H1 (cell line): Measurements from ENCODE around the gene GXYLT2. TPM values are rescaled to one million over a fixed set of nuclear protein-coding genes. Genes with fewer than 3 reads are reported as not detected.

Experiments
- CTCF ChIA-PET: fragments of 300-600 bp; sonication (Branson Sonifier 250); formaldehyde crosslinking; loops from one replicate; lab custom pipeline; 2021; ENCODE audit not compliant: partially characterized antibody; lab: Charles Lee
- POLR2A ChIA-PET: fragments of 300-600 bp; sonication (Branson Sonifier 250); formaldehyde crosslinking; loops from one replicate; lab custom pipeline; 2021; ENCODE audit warnings: inconsistent platforms; ENCODE audit not compliant: partially characterized antibody; lab: Charles Lee
- DNase-seq, 2 experiments: peaks; one replicate each; pipeline versions ENCODE4 v3.0.0 to v3.0.0-alpha.2; 2010 to 2022; ENCODE audit warnings: low spot score in 2 of 2, low read depth in 1 of 2, mixed read lengths in 1 of 2
- FAIRE-seq: peaks from 2 replicates; lab custom pipeline; 2011; peaks lifted over from hg19 to GRCh38; lab: Jason Lieb, UNC
- H2AFZ ChIP-seq: 2 replicates; pipeline ENCODE4 v1.8.1; 2012; ENCODE audit warnings: low read length, inconsistent platforms
- H2AK5ac ChIP-seq: 2 replicates; pipeline ENCODE4 v1.6.1; 2013; ENCODE audit warnings: low read depth, low read length
- H2BK120ac ChIP-seq: replicated peaks from 2 replicates; pipeline ENCODE3; 2013; ENCODE audit warnings: low read depth, low read length, inconsistent platforms
- H2BK12ac ChIP-seq: 2 replicates; pipeline ENCODE4 v1.6.1; 2013; ENCODE audit warnings: low read depth, low read length
- H2BK15ac ChIP-seq: 2 replicates; pipeline ENCODE4 v1.6.1; 2013; ENCODE audit warnings: low read length
- H2BK20ac ChIP-seq: 2 replicates; pipeline ENCODE4 v1.6.1; 2013; ENCODE audit warnings: low read length
- H2BK5ac ChIP-seq: 2 replicates; pipeline ENCODE4 v1.6.1; 2013; ENCODE audit warnings: low read depth, low read length
- H3K14ac ChIP-seq: 2 replicates; pipeline ENCODE4 v1.6.1; 2013; ENCODE audit warnings: inconsistent platforms; ENCODE audit not compliant: insufficient read length
- H3K18ac ChIP-seq: 2 replicates; pipeline ENCODE4 v1.6.1; 2013; ENCODE audit warnings: low read length; ENCODE audit errors: extremely low read depth
- H3K23ac ChIP-seq: 2 replicates; pipeline ENCODE4 v1.6.1; 2013; ENCODE audit warnings: inconsistent platforms; ENCODE audit not compliant: insufficient read length
- H3K23me2 ChIP-seq: 2 replicates; pipeline ENCODE4 v1.6.1; 2013; ENCODE audit warnings: low read depth, low read length
- H3K27ac ChIP-seq: 2 replicates; pipeline ENCODE4 v1.6.1; 2011; ENCODE audit warnings: low read depth, low read length, inconsistent platforms
- H3K27me3 ChIP-seq, 4 experiments: replicated peaks in 1 of 4; 1 replicate in 1 of 4; 2 replicates in 3 of 4; pipeline versions ENCODE4 v1.6.1 to v1.8.1; 2011 to 2013; ENCODE audit warnings: low read length in 3 of 4, mild to moderate bottlenecking in 3 of 4, inconsistent platforms in 2 of 4, mixed read lengths in 2 of 4, moderate library complexity in 1 of 4; ENCODE audit not compliant: control insufficient read depth in 3 of 4, insufficient read depth in 3 of 4; ENCODE audit errors: extremely low read depth in 1 of 4
- H3K36me3 ChIP-seq, 4 experiments: 2 replicates each; pipeline versions ENCODE4 v1.6.1 to v1.8.1; 2011 to 2013; ENCODE audit warnings: mild to moderate bottlenecking in 4 of 4, low read length in 3 of 4, moderate library complexity in 2 of 4, control low read depth in 1 of 4, inconsistent platforms in 1 of 4; ENCODE audit not compliant: insufficient read depth in 4 of 4, control insufficient read depth in 2 of 4
- H3K4ac ChIP-seq: replicated peaks from 2 replicates; pipeline ENCODE3; 2013; ENCODE audit warnings: low read length, low read depth, mixed read lengths, inconsistent platforms; ENCODE audit not compliant: insufficient read length
- H3K4me1 ChIP-seq, 4 experiments: replicated peaks in 1 of 4; 1 replicate in 1 of 4; 2 replicates in 3 of 4; pipeline versions ENCODE4 v1.6.1 to v1.8.1; 2011 to 2013; ENCODE audit warnings: low read length in 3 of 4, inconsistent platforms in 2 of 4, mixed read lengths in 1 of 4; ENCODE audit not compliant: insufficient read depth in 4 of 4, control insufficient read depth in 3 of 4
- H3K4me2 ChIP-seq, 2 experiments: 2 replicates each; pipeline versions ENCODE4 v1.6.1 to v1.8.1; 2011 to 2013; ENCODE audit warnings: low read depth in 2 of 2, low read length in 2 of 2, control low read depth in 1 of 2, inconsistent platforms in 1 of 2, mild to moderate bottlenecking in 1 of 2; ENCODE audit not compliant: insufficient read depth in 1 of 2
- H3K4me3 ChIP-seq, 4 experiments: fragments of 200-600, 300-600 bp in 1 of 4; sonication (generic), shearing (Covaris generic), sonication (Bioruptor Twin) in 1 of 4; 2 replicates each; pipeline versions ENCODE4 v1.5.1 to v1.8.1; 2011 to 2016; ENCODE audit warnings: low read length in 4 of 4, low read depth in 3 of 4, control low read depth in 2 of 4, inconsistent platforms in 2 of 4, mild to moderate bottlenecking in 2 of 4, mixed read lengths in 1 of 4, moderate library complexity in 1 of 4; ENCODE audit not compliant: insufficient read depth in 2 of 4; ENCODE audit errors: extremely low read depth in 1 of 4
- H3K56ac ChIP-seq: replicated peaks from 2 replicates; pipeline ENCODE3; 2013; ENCODE audit warnings: low read depth, mild to moderate bottlenecking, mixed read lengths, low read length, inconsistent platforms; ENCODE audit not compliant: insufficient read length
- H3K79me1 ChIP-seq: 2 replicates; pipeline ENCODE4 v1.6.1; 2013; ENCODE audit warnings: low read depth, low read length, control low read depth
- H3K79me2 ChIP-seq, 2 experiments: 2 replicates each; pipeline versions ENCODE4 v1.6.1 to v1.8.1; 2012 to 2013; ENCODE audit warnings: low read length in 2 of 2, mild to moderate bottlenecking in 2 of 2, inconsistent platforms in 1 of 2; ENCODE audit not compliant: insufficient read depth in 2 of 2, control insufficient read depth in 1 of 2
- H3K9ac ChIP-seq, 4 experiments: replicated peaks in 1 of 4; 1 replicate in 1 of 4; 2 replicates in 3 of 4; pipeline versions ENCODE4 v1.6.1 to v1.8.1; 2011 to 2013; ENCODE audit warnings: low read depth in 3 of 4, low read length in 3 of 4, control low read depth in 2 of 4, mild to moderate bottlenecking in 2 of 4, moderate library complexity in 2 of 4, inconsistent platforms in 1 of 4; ENCODE audit errors: extremely low read depth in 1 of 4
- H3K9me3 ChIP-seq, 2 experiments: 2 replicates each; pipeline versions ENCODE4 v1.6.1 to v1.8.1; 2012 to 2013; ENCODE audit warnings: mild to moderate bottlenecking in 2 of 2, moderate library complexity in 2 of 2, control low read depth in 1 of 2, inconsistent platforms in 1 of 2, low read depth in 1 of 2, low read length in 1 of 2, mixed read lengths in 1 of 2; ENCODE audit not compliant: insufficient read depth in 2 of 2
- H4K20me1 ChIP-seq, 2 experiments: replicated peaks in 1 of 2; 2 replicates each; pipeline versions ENCODE3 to v1.8.1; 2011 to 2013; ENCODE audit warnings: inconsistent platforms in 2 of 2, low read length in 2 of 2, mild to moderate bottlenecking in 1 of 2; ENCODE audit not compliant: insufficient read depth in 2 of 2, control insufficient read depth in 1 of 2
- H4K5ac ChIP-seq: 2 replicates; pipeline ENCODE4 v1.6.1; 2013; ENCODE audit warnings: low read length, low read depth, mixed read lengths, inconsistent platforms; ENCODE audit not compliant: insufficient read length
- H4K8ac ChIP-seq: 2 replicates; pipeline ENCODE4 v1.8.0; 2013; ENCODE audit warnings: mild to moderate bottlenecking, moderate library complexity, low read length, inconsistent platforms; ENCODE audit not compliant: insufficient read depth; ENCODE audit errors: extremely low read depth
- H4K91ac ChIP-seq: replicated peaks from 2 replicates; pipeline ENCODE3; 2013; ENCODE audit warnings: low read length, mixed read lengths, inconsistent platforms; ENCODE audit not compliant: insufficient read length
- CBX8 ChIP-seq: fragments of 300-800, 300-1000 bp; sonication (generic); IDR thresholded peaks from 2 replicates; pipeline ENCODE4 v1.7.1; 2016; ENCODE audit warnings: low read depth, low read length, borderline replicate concordance
- FOSL1 ChIP-seq: IDR thresholded peaks from 2 replicates; pipeline ENCODE4 v1.6.1; 2011; ENCODE audit warnings: mild to moderate bottlenecking, low read depth, low read length, moderate library complexity; ENCODE audit not compliant: insufficient read depth
- KDM1A ChIP-seq: fragments of 200-600, 300-600 bp; sonication (generic); IDR thresholded peaks from 2 replicates; pipeline ENCODE4 v1.7.1; 2016; ENCODE audit warnings: mild to moderate bottlenecking, low read length, borderline replicate concordance
- KDM4A ChIP-seq: IDR thresholded peaks from one replicate; pipeline ENCODE4 v1.7.1; 2012; ENCODE audit warnings: low read depth, mild to moderate bottlenecking, moderate library complexity, low read length, inconsistent platforms; ENCODE audit not compliant: severe bottlenecking
- KDM5A ChIP-seq: fragments of 200-600 bp; IDR thresholded peaks from 2 replicates; pipeline ENCODE4 v1.7.1; 2012; ENCODE audit warnings: mild to moderate bottlenecking, low read length, inconsistent platforms, mixed read lengths
- WGBS, 2 experiments: shearing (Covaris generic) in 1 of 2; methylation state at CpG; one replicate each; pipeline versions ENCODE4 v1.1.6 to v1.1.7; 2013 to 2015; ENCODE audit warnings: low lambda C conversion rate in 2 of 2, mixed read lengths in 2 of 2, inconsistent platforms in 1 of 2, low coverage in 1 of 2, missing lambda C conversion rate in 1 of 2; ENCODE audit not compliant: insufficient replicate concordance in 2 of 2, insufficient coverage in 1 of 2, insufficient read length in 1 of 2; ENCODE audit errors: extremely low coverage in 1 of 2, missing lambda C conversion rate in 1 of 2; 5-methylcytosine and 5-hydroxymethylcytosine counted together
- polyA plus RNA-seq, 7 experiments: library from polyadenylated mRNA; depleted of rRNA in 3 of 7; stranded (reverse) in 5 of 7; unstranded in 2 of 7; fragments of >200 nt in 5 of 7; fragments of 200-250 nt in 2 of 7; gene quantifications; 1 replicate in 5 of 7; 2 replicates in 1 of 7; 4 replicates in 1 of 7; pipeline versions ENCODE4 v1.2.1 to v1.2.3, GENCODE V29; 2011 to 2013; ENCODE audit warnings: missing spikeins in 2 of 7, mixed read lengths in 2 of 7
- total RNA-seq: library from RNA; stranded (reverse); fragmentation: NEBNext Ultra II Directional; extraction: Animal tissue kit (Norgen Biotek cat#: 25700); gene quantifications from 2 replicates; pipeline ENCODE4 v1.2.1, GENCODE V29; 2021

Gene GXYLT2
- total and polyA plus RNA-seq, 2 of the 8 experiments (the other 6 are each of a cell fraction or from before 2014, with no cell fraction given), result 1.8 to 5.6 TPM

- CTCF ChIA-PET, result interaction anchor here (0.9 to 3.3 kb wide), 4 partner anchors 32 to 612 kb away, joined by 3 to 7 read pairs (median 3); no protein-coding TSS in a partner anchor
- no peak overlapping the region for H4K8ac ChIP-seq
- no peaks in the 10 kb centered on the region for H3K36me3 ChIP-seq
- no peaks in the 10 kb centered on the region for H3K79me2 ChIP-seq
- H4K5ac ChIP-seq, result no peak overlapping the region
- H2BK120ac ChIP-seq, result no peak overlapping the region
- H2BK12ac ChIP-seq, result no peak overlapping the region
- FAIRE-seq (no peak), DNase-seq (no peak)
- H4K20me1 ChIP-seq, result peaks cover 0 to 2% of the 10 kb centered on the region in 2 experiments
- no peak overlapping the region for H3K56ac ChIP-seq
- H3K9ac ChIP-seq, result no peak overlapping the region
- H3K4me1 ChIP-seq, result peaks cover 2 to 8% (median 6%) of the 10 kb centered on the region in 4 experiments; a peak in 6 of 7 replicates
- no peak overlapping the region for H3K23ac ChIP-seq
- no peak overlapping the region for H3K4ac ChIP-seq
- H3K18ac ChIP-seq, result no peak overlapping the region
- no peak overlapping the region for H2BK5ac ChIP-seq
- no peak for TF ChIP-seq CBX8
- no peak for TF ChIP-seq FOSL1
- TF ChIP-seq KDM1A, result no peak
- TF ChIP-seq KDM5A, result no peak
- no peak for TF ChIP-seq KDM4A
- H2BK20ac ChIP-seq, result 0 out of 2 replicates have a peak overlapping the region, but pooled peaks have one; percentile 57
- no peak overlapping the region for H3K14ac ChIP-seq
- no peak overlapping the region for H3K4me3 ChIP-seq
- H2AK5ac ChIP-seq, result no peak overlapping the region
- no peak overlapping the region for H2AFZ ChIP-seq
- POLR2A ChIA-PET, result no interaction called here
- H3K27me3 ChIP-seq, result peaks cover 0 to 37% (median 18%) of the 10 kb centered on the region in 4 experiments; a peak in 5 of 7 replicates
- WGBS, 2 experiments, result 91% methylated on average over 10 of the region's 10 CpGs; no CpG with 5 or more reads in 1 of the 2 experiments
- no peaks in the 10 kb centered on the region for H3K79me1 ChIP-seq
- H2BK15ac ChIP-seq, result no peak overlapping the region
- no peaks in the 10 kb centered on the region for H3K9me3 ChIP-seq
- H3K23me2 ChIP-seq, result peaks cover 6% of the 10 kb centered on the region
- H3K4me2 ChIP-seq, result no peak overlapping the region; a peak in 1 of 4 replicates
- H4K91ac ChIP-seq, result no peak overlapping the region
- H3K27ac ChIP-seq, result no peak overlapping the region
Observed at GRCh38 chr3:72890166-72890925, 2.5 kb downstream of the GXYLT2 start.
